Type B pancreatic cell (in vitro differentiated cells): Measurements from ENCODE around the gene RNF138. TPM values are rescaled to one million over a fixed set of nuclear protein-coding genes. Genes with fewer than 3 reads are reported as not detected.

ENCODE experiments used
- DNase-seq: peaks from one replicate; pipeline ENCODE4 v3.0.0; 2021; ENCODE audit warnings: mixed read lengths; ENCODE audit not compliant: unreplicated experiment; ENCODE audit errors: extremely low spot score
- H3K27ac Mint-ChIP-seq: 2 replicates; pipeline ENCODE4 v1.8.0; 2021; ENCODE audit warnings: mild to moderate bottlenecking, mixed read lengths
- H3K27me3 Mint-ChIP-seq: 2 replicates; pipeline ENCODE4 v1.8.0; 2021; ENCODE audit warnings: mixed read lengths
- H3K36me3 Mint-ChIP-seq: 2 replicates; pipeline ENCODE4 v1.8.0; 2021; ENCODE audit warnings: mixed read lengths
- H3K4me1 Mint-ChIP-seq: one replicate; pipeline ENCODE4 v1.8.0; 2021; ENCODE audit warnings: mixed read lengths; ENCODE audit not compliant: unreplicated experiment
- H3K4me3 Mint-ChIP-seq: 2 replicates; pipeline ENCODE4 v1.8.0; 2021; ENCODE audit warnings: mild to moderate bottlenecking, mixed read lengths
- H3K9me3 Mint-ChIP-seq: 2 replicates; pipeline ENCODE4 v1.8.0; 2021; ENCODE audit warnings: mixed read lengths
- total RNA-seq: library from RNA; stranded (reverse); gene quantifications from 2 replicates; pipeline ENCODE4 v1.2.1, GENCODE V29; 2021; ENCODE audit warnings: low replicate concordance
- TF ChIP-seq, protein P1 (sequence below): fragments of 200-600 bp; sonication (generic); conservative IDR thresholded peaks from 2 replicates; pipeline ENCODE4 v1.5.0; 2021; ENCODE audit warnings: antibody characterized with exemption, mild to moderate bottlenecking

RNF138 gene
- total RNA-seq, 1 donor from 2014 or later: 34.9 TPM

DNA sequence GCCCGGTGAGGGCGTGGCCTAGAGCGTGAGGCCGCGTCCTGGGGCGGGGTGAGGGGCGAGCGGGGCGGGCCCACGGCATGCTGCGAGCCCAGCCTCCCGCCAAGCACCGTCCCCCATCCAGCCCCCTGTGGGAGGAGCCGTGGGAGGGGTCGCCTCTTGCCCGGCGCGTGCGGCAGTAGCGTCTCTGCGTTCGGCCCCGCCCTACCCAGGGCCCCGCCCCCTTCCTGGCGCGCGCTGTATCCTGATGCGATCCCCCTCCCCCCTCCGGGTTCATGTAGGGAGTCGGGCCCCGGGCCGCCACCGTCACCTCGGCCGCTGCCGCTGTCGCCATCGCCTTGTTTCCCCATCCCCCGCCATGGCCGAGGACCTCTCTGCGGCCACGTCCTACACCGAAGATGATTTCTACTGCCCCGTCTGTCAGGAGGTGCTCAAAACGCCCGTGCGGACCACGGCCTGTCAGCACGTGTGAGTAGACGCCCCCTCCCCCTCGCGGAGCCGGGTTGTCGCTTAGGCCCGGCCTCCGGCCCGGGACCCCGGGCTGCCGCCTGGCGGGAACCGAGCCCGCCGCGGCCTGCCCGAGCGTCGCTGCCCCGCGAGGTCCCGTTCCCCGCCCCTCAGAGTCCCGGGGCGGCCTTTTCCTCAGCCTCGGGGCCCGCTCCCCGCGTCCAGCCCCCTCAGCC is 888 bp downstream of the RNF138 start:
- H3K9me3 Mint-ChIP-seq: no peaks in the 10 kb centered on the region
- DNase-seq: peak; percentile 99
- peaks cover 24% of the 10 kb centered on the region for H3K36me3 Mint-ChIP-seq
- no peaks in the 10 kb centered on the region for H3K27me3 Mint-ChIP-seq
- peaks cover 27% of the 10 kb centered on the region for H3K4me1 Mint-ChIP-seq
- H3K27ac Mint-ChIP-seq: peak overlapping the region; percentile 85
- H3K4me3 Mint-ChIP-seq: peak overlapping the region; percentile 98
- TF ChIP-seq, protein P1, sequence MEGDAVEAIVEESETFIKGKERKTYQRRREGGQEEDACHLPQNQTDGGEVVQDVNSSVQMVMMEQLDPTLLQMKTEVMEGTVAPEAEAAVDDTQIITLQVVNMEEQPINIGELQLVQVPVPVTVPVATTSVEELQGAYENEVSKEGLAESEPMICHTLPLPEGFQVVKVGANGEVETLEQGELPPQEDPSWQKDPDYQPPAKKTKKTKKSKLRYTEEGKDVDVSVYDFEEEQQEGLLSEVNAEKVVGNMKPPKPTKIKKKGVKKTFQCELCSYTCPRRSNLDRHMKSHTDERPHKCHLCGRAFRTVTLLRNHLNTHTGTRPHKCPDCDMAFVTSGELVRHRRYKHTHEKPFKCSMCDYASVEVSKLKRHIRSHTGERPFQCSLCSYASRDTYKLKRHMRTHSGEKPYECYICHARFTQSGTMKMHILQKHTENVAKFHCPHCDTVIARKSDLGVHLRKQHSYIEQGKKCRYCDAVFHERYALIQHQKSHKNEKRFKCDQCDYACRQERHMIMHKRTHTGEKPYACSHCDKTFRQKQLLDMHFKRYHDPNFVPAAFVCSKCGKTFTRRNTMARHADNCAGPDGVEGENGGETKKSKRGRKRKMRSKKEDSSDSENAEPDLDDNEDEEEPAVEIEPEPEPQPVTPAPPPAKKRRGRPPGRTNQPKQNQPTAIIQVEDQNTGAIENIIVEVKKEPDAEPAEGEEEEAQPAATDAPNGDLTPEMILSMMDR: no peak

DNA sequence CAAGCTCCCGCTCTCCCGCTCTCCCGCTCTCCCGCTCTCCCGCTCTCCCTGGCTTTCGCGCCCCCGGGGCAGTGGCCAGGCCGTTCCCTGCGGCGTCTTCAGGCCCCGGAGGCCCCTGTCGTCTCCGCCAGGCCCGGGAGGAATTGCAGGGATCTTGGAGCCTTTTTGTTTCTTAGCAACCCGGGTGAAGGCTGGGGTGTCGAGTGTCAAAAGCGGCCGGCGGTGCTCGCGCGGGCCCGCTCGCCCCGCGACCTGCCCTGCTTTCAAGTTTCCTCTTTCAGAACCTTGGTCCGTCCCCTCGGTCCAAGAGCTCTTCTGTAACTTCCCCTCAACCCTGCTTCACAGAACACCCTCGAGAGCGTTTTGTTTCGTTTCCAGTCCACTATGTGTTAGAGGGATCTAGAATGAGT is 1.4 kb downstream of the RNF138 start:
- Mint-ChIP-seq H3K4me3 (peak overlapping the region; percentile 92), H3K27ac (peak overlapping the region; percentile 85)

DNA sequence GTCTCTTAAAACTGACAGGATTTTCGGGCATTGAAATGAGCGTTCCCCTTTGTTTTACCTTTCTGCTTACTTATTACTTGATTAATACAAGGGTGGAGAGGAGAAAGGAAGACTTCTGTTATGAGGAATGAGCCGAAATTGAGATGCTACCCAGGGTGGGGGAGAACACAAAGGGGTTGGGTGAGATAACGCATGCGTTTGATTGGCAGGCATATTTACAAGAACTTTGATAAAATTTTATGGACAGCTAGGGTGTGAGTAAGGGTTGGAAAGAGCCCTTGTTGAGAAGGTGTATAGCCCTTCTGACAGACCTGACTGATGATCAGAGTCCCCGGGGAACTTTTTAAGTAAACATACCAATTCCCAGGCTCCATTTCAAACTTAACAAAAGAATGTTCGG is 1.8 kb downstream of the RNF138 start:
- no peak for DNase-seq
- Mint-ChIP-seq H3K36me3 (peaks cover 24% of the 10 kb centered on the region), H3K9me3 (no peaks in the 10 kb centered on the region), H3K4me1 (peaks cover 24% of the 10 kb centered on the region), H3K4me3 (peak overlapping the region; percentile 92), H3K27me3 (no peaks in the 10 kb centered on the region), H3K27ac (peak overlapping the region; percentile 85)
- TF ChIP-seq, protein P1: no peak

More for the DNA sequence above, 1.4 kb downstream of the RNF138 start:
- peaks cover 24% of the 10 kb centered on the region for H3K4me1 Mint-ChIP-seq
- peak; percentile 72 for DNase-seq
- no peaks in the 10 kb centered on the region for H3K9me3 Mint-ChIP-seq
- H3K36me3 Mint-ChIP-seq: peaks cover 24% of the 10 kb centered on the region
- TF ChIP-seq, protein P1: no peak
- H3K27me3 Mint-ChIP-seq: no peaks in the 10 kb centered on the region

DNA sequence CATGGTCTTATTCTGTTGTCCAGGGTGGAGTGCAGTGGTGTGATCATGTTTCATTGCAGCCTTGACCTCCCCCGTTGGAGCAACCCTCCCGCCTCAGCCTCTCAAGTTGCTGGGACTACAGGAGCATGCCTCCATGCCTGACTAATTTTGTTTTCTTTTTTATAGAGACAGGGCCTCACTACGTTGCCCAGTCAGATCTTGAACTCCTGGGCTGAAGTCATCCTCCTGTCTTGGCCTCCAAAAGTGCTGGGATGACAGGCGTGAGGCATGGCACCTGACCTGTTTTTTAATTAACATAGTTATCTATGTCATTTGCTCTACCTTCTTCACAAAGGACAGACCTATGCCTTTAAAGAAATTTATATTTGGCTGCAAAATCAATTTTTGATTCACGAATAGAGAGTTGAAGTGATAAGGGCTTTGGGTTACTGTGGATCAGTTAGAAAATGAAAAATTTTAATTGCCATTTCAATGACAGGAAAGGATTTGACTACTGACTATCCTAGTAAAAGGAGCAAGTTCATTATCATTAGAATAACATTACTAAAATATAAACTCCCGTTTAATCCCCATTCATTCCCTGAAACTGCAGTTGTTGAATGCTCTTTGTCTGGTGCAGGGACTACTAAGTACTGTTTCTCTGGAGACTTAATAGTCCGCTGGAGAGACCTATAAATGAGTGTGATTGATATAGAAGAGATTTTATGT is 3.7 kb downstream of the RNF138 start:
- H3K4me1 Mint-ChIP-seq: peaks cover 31% of the 10 kb centered on the region
- H3K4me3 Mint-ChIP-seq: no peak overlapping the region
- H3K36me3 Mint-ChIP-seq: peaks cover 29% of the 10 kb centered on the region
- H3K27ac Mint-ChIP-seq: no peak overlapping the region
- DNase-seq: no peak
- H3K9me3 Mint-ChIP-seq: no peaks in the 10 kb centered on the region
- TF ChIP-seq, protein P1: no peak
- H3K27me3 Mint-ChIP-seq: no peaks in the 10 kb centered on the region

DNA sequence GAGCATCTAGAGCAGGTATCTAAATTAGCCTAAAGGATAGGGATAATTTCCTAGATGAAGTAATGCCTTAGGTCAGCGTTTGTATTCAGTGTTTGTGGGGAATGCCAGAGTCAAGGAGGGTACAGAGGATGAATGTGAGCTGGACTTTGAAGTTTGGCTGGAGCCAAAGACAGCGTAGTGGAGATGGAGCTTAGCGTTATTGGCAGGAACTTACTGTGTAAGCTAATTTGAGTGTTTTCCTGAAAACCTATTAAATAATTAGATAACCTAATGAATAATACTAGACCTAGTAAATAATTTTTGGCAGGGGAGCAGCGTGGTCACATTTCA is 4.2 kb downstream of the RNF138 start:
- no peak overlapping the region for H3K27ac Mint-ChIP-seq
- H3K4me3 Mint-ChIP-seq: no peak overlapping the region
- peaks cover 29% of the 10 kb centered on the region for H3K36me3 Mint-ChIP-seq
- H3K4me1 Mint-ChIP-seq: peaks cover 31% of the 10 kb centered on the region
- H3K9me3 Mint-ChIP-seq: no peaks in the 10 kb centered on the region
- no peaks in the 10 kb centered on the region for H3K27me3 Mint-ChIP-seq
- no peak for DNase-seq
- TF ChIP-seq, protein P1: no peak
